ENCODE results near the gene LRRC37A3.

LRRC37A3 gene

DNA sequence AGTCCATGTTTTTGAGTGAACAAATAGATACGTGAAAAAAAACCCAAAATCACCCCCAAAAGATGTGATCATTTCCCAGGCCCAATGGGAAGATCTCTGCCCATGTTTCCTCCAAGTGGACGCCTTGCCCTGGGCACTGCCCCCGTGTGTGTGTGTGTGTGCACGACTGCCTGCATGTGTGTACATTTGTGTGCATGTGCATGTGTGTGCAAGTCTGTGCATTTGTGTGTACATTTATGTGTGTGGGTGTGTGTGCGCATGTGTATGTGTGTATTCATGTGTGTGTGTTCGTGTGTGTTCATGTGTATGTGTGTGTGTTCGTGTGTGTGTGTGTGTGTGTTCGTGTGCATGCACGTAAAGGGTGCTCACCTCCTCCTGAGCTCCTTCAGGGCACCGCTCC lies 16.8 kb upstream of the LRRC37A3 start:
- TF ChIP-seq EP300 (IDR thresholded peaks at IDR 0.05; ENCODE audit: borderline replicate concordance): no peak
- TF ChIP-seq NFIC (IDR thresholded peaks at IDR 0.05): no peak
- no peak for TF ChIP-seq EGR1 (IDR thresholded peaks at IDR 0.05)

- TF ChIP-seq RAD21 (IDR thresholded peaks at IDR 0.05; ENCODE audit: low read depth): peak; percentile 51
Measured at GRCh38 chr17:64927444-64927843, 8.2 kb upstream of the LRRC37A3 start.

- no peak for TF ChIP-seq CREB1 (IDR thresholded peaks at IDR 0.05; ENCODE audit: low read depth)
- no peak for TF ChIP-seq RAD21 (IDR thresholded peaks at IDR 0.05; ENCODE audit: low read depth)
- TF ChIP-seq, protein P1, sequence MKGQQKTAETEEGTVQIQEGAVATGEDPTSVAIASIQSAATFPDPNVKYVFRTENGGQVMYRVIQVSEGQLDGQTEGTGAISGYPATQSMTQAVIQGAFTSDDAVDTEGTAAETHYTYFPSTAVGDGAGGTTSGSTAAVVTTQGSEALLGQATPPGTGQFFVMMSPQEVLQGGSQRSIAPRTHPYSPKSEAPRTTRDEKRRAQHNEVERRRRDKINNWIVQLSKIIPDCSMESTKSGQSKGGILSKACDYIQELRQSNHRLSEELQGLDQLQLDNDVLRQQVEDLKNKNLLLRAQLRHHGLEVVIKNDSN (IDR thresholded peaks at IDR 0.05): no peak
- TF ChIP-seq FOXM1 (IDR thresholded peaks at IDR 0.05; ENCODE audit: borderline replicate concordance, low read depth): no peak
- TF ChIP-seq EGR1 (IDR thresholded peaks at IDR 0.05): no peak
- TF ChIP-seq YY1 (IDR thresholded peaks at IDR 0.05; ENCODE audit: low read depth): no peak
- no peak for TF ChIP-seq ZBTB7A (IDR thresholded peaks at IDR 0.05; ENCODE audit: low read depth)
- TF ChIP-seq TEAD4 (IDR thresholded peaks at IDR 0.05): no peak
- no peak for TF ChIP-seq EP300 (IDR thresholded peaks at IDR 0.05; ENCODE audit: borderline replicate concordance)
- no peak for TF ChIP-seq MAX (IDR thresholded peaks at IDR 0.05)
- no peak for TF ChIP-seq CEBPB (IDR thresholded peaks at IDR 0.05)
- TF ChIP-seq TAF1 (IDR thresholded peaks at IDR 0.05; ENCODE audit: low read depth): no peak
- no peak for TF ChIP-seq TCF12 (IDR thresholded peaks at IDR 0.05; ENCODE audit: low read depth)
- TF ChIP-seq NFIC (IDR thresholded peaks at IDR 0.05): no peak
Measured at GRCh38 chr17:64920419-64921172, 1.3 kb upstream of the LRRC37A3 start.

GRCh38 chr17:64920026-64920418 lies 744 bp upstream of the LRRC37A3 start:
- TF ChIP-seq EGR1 (IDR thresholded peaks at IDR 0.05): no peak
- TF ChIP-seq RAD21 (IDR thresholded peaks at IDR 0.05; ENCODE audit: low read depth): no peak
- TF ChIP-seq CEBPB (IDR thresholded peaks at IDR 0.05): 0 out of 2 replicates have a peak, but pooled peaks have one; percentile 53

DNA sequence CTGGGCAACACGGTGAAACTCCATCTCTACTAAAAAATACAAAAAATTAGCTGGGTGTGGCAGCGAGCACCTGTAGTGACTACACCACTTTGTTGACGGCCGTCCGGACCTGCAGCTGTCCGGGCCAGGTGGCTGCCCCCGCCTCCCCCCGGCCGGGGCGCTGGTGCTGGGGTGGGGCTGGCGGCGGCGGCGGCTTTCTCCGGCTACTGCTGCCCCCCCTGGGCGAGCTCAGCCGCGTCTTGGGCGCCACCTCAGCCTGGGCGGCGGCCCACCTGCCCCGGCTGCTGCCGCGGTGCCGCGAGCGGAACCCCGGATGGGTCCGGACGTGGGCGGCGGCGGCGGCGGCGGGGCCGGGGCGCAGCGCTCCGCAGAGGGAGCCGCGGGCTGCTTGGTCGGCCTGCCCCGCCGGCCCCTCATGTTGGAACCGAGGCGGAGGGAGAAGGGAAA lies 413 bp downstream of the LRRC37A3 start:
- TF ChIP-seq MAX (IDR thresholded peaks at IDR 0.05): 0 out of 2 replicates have a peak, but pooled peaks have one; percentile 9

GRCh38 chr17:64847504-64848466 lies 71.5 kb downstream of the LRRC37A3 start:
- TF ChIP-seq RAD21 (IDR thresholded peaks at IDR 0.05; ENCODE audit: low read depth): peak; percentile 61

GRCh38 chr17:64837018-64837761 lies 82.1 kb downstream of the LRRC37A3 start:
- peak; percentile 48; the same call in 1 of the 2 replicates for TF ChIP-seq TAF1 (IDR thresholded peaks at IDR 0.05; ENCODE audit: low read depth)

- 0 out of 2 replicates have a peak, but pooled peaks have one; percentile 52 for TF ChIP-seq ZBTB7A (IDR thresholded peaks at IDR 0.05; ENCODE audit: low read depth)
Measured at GRCh38 chr17:64836623-64837017, 82.7 kb downstream of the LRRC37A3 start.

DNA sequence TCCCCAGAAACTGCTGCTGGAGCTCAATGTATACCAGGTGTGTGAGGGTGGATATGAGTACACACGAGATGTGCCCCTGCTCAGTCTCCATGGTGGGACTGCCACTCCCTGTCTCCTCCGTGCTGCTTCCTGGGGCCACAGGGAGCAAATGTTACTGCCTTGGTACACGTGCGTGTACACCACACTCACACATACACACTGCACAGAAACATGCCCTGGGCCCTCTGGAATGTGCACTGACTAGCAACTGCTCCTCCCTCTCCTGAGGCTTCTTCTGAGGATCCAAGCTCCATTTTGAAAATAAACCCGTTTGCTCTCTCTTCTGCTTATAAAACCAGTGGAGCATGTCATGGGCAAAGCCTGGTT lies 103.5 kb downstream of the LRRC37A3 start:
- 0 out of 2 replicates have a peak, but pooled peaks have one; percentile 10 for TF ChIP-seq TEAD4 (IDR thresholded peaks at IDR 0.05)

GRCh38 chr17:64814993-64815832 lies 104.1 kb downstream of the LRRC37A3 start:
- peak; percentile 68 for TF ChIP-seq TCF12 (IDR thresholded peaks at IDR 0.05; ENCODE audit: low read depth)
- TF ChIP-seq EGR1 (IDR thresholded peaks at IDR 0.05): 0 out of 2 replicates have a peak, but pooled peaks have one; percentile 9
- peak; percentile 88 for TF ChIP-seq TEAD4 (IDR thresholded peaks at IDR 0.05)
- peak; percentile 79 for TF ChIP-seq MAX (IDR thresholded peaks at IDR 0.05)
- TF ChIP-seq RAD21 (IDR thresholded peaks at IDR 0.05; ENCODE audit: low read depth): 0 out of 2 replicates have a peak, but pooled peaks have one; percentile 3
- TF ChIP-seq, protein P1 (IDR thresholded peaks at IDR 0.05): peak; percentile 40
- 0 out of 2 replicates have a peak, but pooled peaks have one; percentile 41 for TF ChIP-seq YY1 (IDR thresholded peaks at IDR 0.05; ENCODE audit: low read depth)
- peak; percentile 45; the same call in 1 of the 2 replicates for TF ChIP-seq FOXM1 (IDR thresholded peaks at IDR 0.05; ENCODE audit: borderline replicate concordance, low read depth)
- TF ChIP-seq NFIC (IDR thresholded peaks at IDR 0.05): peak; percentile 85
- TF ChIP-seq EP300 (IDR thresholded peaks at IDR 0.05; ENCODE audit: borderline replicate concordance): peak; percentile 77
